ENCODE data around the gene CAB39L. TPM values are rescaled to one million over a fixed set of nuclear protein-coding genes. Genes with fewer than 3 reads are reported as not detected.

CAB39L gene
- total and polyA plus RNA-seq, 2 of the 13 experiments (the other 11 are each of a cell fraction or from before 2014, with no cell fraction given), result 3.1 to 6.1 TPM

GRCh38 chr13:49443704-49444523 is at the start of gene CAB39L, which contains the start of gene SETDB2 (continued):
- no peak for TF ChIP-seq ZBTB39 (CRISPR knock-in tag; IDR thresholded peaks at IDR 0.05)
- no peak for TF ChIP-seq SNRNP70 (IDR thresholded peaks at IDR 0.05; ENCODE audit: low read depth, low read length)
- TF ChIP-seq DNMT1 (CRISPR knock-in tag; IDR thresholded peaks at IDR 0.05), result no peak
- TF ChIP-seq MXI1 (IDR thresholded peaks at IDR 0.05; ENCODE audit: borderline replicate concordance, low read depth, low read length), result peak; percentile 65; the same call in 2 of the 3 replicates
- TF ChIP-seq ZNF576 (CRISPR knock-in tag; IDR thresholded peaks at IDR 0.05), result no peak
- TF ChIP-seq ZNF468 (CRISPR knock-in tag; IDR thresholded peaks at IDR 0.05), result no peak; the same call in 1 of the 2 replicates
- peak; percentile 72 for TF ChIP-seq NFRKB (IDR thresholded peaks at IDR 0.05)
- TF ChIP-seq ZNF564 (CRISPR knock-in tag; IDR thresholded peaks at IDR 0.05), result 0 out of 2 replicates have a peak, but pooled peaks have one; percentile 55
- TF ChIP-seq POLR2AphosphoS5 (IDR thresholded peaks at IDR 0.05; ENCODE audit: low read depth, low read length), result peak; percentile 81
- peak; percentile 56; the same call in 1 of the 2 replicates for TF ChIP-seq ZSCAN31 (CRISPR knock-in tag; IDR thresholded peaks at IDR 0.05; ENCODE audit: low read depth)
- peak; percentile 62 for TF ChIP-seq IKZF4 (CRISPR knock-in tag; IDR thresholded peaks at IDR 0.05; ENCODE audit: borderline replicate concordance, low read depth, not compliant biosample characterization)
- TF ChIP-seq SMYD3 (CRISPR knock-in tag; IDR thresholded peaks at IDR 0.05), result no peak
- TF ChIP-seq ZNF672 (CRISPR knock-in tag; IDR thresholded peaks at IDR 0.05), result no peak
- TF ChIP-seq HNRNPL (IDR thresholded peaks at IDR 0.05; ENCODE audit: low read depth, low read length), result 0 out of 2 replicates have a peak, but pooled peaks have one; percentile 62
- TF ChIP-seq MXD3 (CRISPR knock-in tag; IDR thresholded peaks at IDR 0.05), result no peak
- TF ChIP-seq LBX2 (CRISPR knock-in tag; IDR thresholded peaks at IDR 0.05; ENCODE audit: borderline replicate concordance), result no peak
- no peak for TF ChIP-seq ZNF34 (CRISPR knock-in tag; IDR thresholded peaks at IDR 0.05; ENCODE audit: borderline replicate concordance)
- TF ChIP-seq SSRP1 (CRISPR knock-in tag; IDR thresholded peaks at IDR 0.05), result no peak; the same call in 1 of the 2 replicates
- TF ChIP-seq AGO2 (optimal IDR thresholded peaks at IDR 0.05; ENCODE audit: low read depth, low read length), result peak; percentile 73
- TF ChIP-seq SMAD3 (CRISPR knock-in tag; IDR thresholded peaks at IDR 0.05), result 0 out of 2 replicates have a peak, but pooled peaks have one; percentile 68
- TF ChIP-seq GRHL1 (CRISPR knock-in tag; conservative IDR thresholded peaks at IDR 0.05), result no peak
- TF ChIP-seq ZNF382 (CRISPR knock-in tag; IDR thresholded peaks at IDR 0.05; ENCODE audit: borderline replicate concordance), result no peak
- TF ChIP-seq RFX1 (IDR thresholded peaks at IDR 0.05), result no peak
- peak; percentile 92; the same call in 1 of the 2 replicates for TF ChIP-seq ZNF343 (CRISPR knock-in tag; IDR thresholded peaks at IDR 0.05)
- no peak for TF ChIP-seq HOXD1 (CRISPR knock-in tag; IDR thresholded peaks at IDR 0.05)
- TF ChIP-seq ZNF879 (CRISPR knock-in tag; IDR thresholded peaks at IDR 0.05), result no peak
- no peak for TF ChIP-seq SRY (CRISPR knock-in tag; IDR thresholded peaks at IDR 0.05)

All from HepG2 (cell line).